ENCODE results near the gene LCAT.

Gene LCAT

DNA sequence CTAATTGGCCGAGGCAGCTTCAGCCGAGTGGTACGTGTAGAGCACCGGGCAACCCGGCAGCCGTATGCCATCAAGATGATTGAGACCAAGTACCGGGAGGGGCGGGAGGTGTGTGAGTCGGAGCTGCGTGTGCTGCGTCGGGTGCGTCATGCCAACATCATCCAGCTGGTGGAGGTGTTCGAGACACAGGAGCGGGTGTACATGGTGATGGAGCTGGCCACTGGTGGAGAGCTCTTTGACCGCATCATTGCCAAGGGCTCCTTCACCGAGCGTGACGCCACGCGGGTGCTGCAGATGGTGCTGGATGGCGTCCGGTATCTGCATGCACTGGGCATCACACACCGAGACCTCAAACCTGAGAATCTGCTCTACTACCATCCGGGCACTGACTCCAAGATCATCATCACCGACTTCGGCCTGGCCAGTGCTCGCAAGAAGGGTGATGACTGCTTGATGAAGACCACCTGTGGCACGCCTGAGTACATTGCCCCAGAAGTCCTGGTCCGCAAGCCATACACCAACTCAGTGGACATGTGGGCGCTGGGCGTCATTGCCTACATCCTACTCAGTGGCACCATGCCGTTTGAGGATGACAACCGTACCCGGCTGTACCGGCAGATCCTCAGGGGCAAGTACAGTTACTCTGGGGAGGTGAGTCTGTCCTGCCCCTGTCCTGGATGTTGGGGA, 34.7 kb downstream of the LCAT start:
- no peak for DNase-seq (ENCODE audit: low spot score)

DNA sequence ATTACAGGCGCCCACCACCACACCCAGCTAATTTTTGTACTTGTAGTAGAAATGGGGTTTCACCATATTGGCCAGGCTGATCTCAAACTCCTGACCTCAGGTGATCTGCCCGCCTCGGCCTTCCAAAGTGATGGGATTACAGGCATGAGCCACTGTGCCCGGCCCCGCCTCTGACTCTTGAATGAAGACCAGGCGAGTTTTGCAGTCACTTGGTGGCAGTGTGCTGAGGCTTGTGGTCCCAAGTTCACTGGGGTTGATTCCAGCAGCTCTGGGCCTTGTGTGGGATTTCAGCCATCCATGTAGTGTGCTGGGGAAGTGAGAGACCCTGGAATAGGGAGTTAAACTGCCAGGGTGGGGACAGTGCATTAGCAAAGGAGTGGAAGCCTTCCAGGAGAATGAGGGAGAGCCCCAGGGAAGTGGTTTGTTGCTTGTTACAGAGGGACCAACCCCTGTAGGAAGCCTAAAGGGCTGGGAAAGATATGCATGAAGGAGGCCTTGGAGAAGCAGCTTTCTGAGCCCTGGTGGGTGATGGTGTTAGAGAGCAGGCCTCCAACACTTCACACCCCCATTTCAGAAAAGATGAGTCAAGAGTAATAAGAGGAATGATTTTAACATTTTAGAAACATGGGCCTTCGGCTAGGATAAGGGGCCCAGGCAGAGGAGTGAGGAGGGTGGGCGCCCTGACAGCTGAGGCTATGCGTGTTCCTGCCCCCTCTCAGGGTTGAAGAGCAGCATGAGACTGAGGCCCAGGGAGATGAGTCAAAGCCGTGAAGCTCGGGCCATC, 36.3 kb downstream of the LCAT start:
- no peak for DNase-seq (ENCODE audit: low spot score)

DNA sequence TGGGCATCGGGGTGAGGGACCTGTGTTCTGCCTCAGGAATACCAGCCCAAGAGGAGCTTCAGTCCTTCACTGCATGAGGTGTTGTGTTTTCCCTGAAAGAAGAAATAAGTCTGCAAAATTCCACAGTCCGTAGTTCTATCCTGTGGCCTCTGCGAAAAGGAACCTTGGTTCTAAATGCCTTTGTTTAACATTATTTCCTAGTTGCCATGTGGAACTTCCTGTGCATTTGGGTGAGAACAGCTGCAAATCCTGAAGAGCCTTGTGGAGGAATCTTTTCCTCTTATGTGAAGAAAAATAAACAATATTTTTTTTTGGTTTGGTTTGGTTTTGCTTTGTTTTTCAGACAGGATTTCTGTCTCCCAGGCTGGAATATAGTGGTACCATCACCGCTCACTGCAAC, 41.1 kb downstream of the LCAT start:
- DNase-seq (ENCODE audit: low spot score) = no peak

DNA sequence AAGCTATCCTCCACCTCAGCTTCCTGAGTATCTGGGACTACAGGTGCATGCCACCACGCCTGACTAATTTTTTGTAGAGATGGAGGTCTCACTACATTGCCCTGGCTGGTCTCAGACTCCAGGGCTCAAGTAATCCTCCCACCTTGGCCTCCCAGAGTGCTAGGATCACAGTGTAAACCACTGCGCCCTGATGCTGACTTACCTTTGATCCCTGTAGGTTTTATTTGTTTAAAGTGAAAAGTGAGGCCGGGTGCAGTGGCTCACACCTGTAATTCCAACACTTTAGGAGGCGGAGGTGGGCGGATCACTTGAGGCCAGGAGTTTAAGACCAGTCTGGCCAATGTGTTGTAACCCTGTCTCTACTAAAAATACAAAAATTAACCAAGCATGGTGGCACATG, 42.2 kb downstream of the LCAT start:
- no peak for DNase-seq (ENCODE audit: low spot score)

DNA sequence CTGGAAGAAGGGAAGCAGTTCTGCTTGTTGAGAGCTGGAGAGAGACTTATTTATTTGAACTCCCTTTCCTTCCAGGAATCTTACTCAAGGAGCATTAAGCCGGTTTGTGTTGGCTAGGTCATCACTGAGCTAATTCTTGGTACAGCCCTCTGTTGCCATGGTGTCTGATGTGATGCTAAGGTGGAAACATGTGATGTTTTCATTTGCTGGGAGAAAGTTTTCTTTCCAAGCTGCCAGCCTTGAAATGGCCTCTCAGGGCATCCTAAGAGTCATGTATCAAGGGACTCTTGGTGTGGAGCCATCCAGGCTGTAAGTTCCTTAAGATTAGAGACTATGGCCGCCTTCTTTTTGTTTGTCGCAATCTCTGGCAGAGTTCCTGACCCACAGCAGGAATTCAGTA, 46.7 kb downstream of the LCAT start:
- no peak for DNase-seq (ENCODE audit: low spot score)

DNA sequence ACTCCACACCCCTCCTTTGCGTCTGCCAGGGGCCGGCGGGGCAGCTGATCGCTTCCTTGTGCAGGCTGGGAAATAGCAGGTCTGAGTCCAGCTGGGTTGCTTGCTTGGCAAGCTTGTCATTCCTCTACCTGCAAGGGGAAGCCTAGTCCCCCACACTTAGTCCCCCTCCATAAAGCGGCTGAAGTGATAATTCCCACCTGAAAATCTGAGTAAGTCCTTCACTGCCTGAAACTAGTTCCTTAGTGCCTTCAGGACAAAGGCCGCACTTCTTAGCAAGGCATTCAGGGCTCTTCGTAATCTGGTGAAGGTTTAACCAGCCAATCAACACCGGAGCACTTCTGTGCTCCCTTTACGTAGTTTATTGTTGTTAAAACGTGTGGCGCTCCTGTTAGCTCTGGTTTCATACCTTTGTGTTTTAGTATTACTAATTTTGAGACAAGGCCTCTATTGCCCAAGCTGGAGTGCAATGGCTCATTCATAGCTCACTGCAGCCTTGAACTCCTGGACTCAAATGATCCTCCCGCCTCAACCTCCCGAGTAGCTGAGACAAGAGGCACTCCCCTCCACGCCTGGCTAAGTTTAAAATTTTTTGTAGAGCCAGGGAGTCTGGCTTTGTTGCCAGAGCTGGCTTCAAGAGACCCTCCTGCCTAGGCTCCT, 50.0 kb downstream of the LCAT start:
- DNase-seq (ENCODE audit: low spot score) = no peak

- peak; percentile 99 for DNase-seq (ENCODE audit: low spot score)
These were observed 50.8 kb downstream of the LCAT start, which contains the start of gene PSKH1 for GRCh38 chr16:67892899-67893742. Gene PSKH1 (plus strand): TSS chr16:67893254. CDS start chr16:67908750, 15,496 bp downstream.

DNA sequence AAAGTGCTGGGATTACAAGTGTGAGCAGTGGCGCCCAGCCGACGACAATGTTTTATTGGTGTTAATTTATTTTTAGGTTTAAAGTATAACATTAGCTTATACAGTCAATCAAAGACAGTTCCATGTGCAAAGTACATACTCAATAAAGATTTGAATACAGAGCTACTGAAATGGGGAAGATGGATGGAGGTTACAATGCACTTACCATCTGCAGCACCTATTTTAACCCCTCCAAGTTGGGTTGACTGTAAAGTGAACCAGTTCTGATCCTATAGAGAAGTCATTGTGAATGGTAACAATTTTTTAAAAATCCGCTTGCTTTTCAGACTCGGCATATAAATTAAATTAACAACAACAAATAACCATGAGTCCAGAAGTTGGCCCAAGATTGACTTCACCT, 51.5 kb downstream of the LCAT start:
- DNase-seq (ENCODE audit: low spot score) = no peak

Data from HuH-7 (cell line).